WI38 (cell line): ENCODE data around the gene RAB11FIP4.

ENCODE experiments used
- H3K4me3 ChIP-seq: 2 replicates; pipeline ENCODE4 v1.5.1; 2011; ENCODE audit warnings: low read depth, mild to moderate bottlenecking, control low read depth, low read length
- TF ChIP-seq, protein P1 (sequence below): IDR thresholded peaks from 2 replicates; pipeline ENCODE4 v1.5.1; 2012; ENCODE audit warnings: low read depth, mild to moderate bottlenecking, control low read depth, low read length

The RAB11FIP4 gene

DNA sequence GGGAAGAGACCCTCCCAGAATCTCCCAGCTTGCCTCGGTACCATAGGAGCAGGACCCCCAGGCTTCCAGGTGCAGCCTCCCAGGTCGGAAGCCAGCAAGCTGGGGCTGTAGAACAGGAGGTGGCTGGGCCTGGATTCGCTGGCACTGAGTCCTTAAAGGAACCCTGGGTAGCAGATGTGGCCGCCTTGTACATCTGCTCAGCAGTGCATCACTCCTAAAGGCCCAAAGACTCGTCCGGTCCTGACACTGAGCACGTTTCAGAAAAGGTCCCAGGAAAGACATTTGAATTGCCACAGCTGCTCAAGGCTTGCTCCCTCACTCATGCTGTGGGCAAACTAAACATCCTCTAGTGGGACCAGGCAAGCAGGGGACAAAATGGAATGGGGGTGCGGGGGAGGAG, 172.8 kb downstream of the RAB11FIP4 start:
- H3K4me3 ChIP-seq: no peak overlapping the region
- TF ChIP-seq, protein P1, sequence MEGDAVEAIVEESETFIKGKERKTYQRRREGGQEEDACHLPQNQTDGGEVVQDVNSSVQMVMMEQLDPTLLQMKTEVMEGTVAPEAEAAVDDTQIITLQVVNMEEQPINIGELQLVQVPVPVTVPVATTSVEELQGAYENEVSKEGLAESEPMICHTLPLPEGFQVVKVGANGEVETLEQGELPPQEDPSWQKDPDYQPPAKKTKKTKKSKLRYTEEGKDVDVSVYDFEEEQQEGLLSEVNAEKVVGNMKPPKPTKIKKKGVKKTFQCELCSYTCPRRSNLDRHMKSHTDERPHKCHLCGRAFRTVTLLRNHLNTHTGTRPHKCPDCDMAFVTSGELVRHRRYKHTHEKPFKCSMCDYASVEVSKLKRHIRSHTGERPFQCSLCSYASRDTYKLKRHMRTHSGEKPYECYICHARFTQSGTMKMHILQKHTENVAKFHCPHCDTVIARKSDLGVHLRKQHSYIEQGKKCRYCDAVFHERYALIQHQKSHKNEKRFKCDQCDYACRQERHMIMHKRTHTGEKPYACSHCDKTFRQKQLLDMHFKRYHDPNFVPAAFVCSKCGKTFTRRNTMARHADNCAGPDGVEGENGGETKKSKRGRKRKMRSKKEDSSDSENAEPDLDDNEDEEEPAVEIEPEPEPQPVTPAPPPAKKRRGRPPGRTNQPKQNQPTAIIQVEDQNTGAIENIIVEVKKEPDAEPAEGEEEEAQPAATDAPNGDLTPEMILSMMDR: no peak

DNA sequence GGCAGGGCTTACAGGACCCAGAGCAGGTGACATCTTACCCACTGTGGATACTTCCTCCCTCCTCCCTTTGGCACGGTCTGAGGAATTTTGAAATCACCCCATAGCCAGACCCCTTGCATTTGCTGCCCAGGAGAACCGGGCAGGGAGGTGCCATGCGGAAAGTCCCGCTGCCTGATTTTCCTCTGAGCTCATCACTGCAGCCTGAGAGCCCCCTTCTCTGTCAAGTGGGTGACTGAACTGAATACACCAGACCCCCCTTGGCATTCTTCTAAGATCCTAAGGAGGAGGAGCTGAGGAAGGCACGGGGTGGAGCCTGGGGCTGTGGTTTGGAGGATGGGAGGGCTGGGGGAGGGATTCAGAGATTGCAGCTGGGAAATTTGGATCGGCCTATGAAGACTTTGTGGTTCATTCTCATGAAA, 173.4 kb downstream of the RAB11FIP4 start:
- H3K4me3 ChIP-seq: no peak overlapping the region
- TF ChIP-seq, protein P1: no peak

DNA sequence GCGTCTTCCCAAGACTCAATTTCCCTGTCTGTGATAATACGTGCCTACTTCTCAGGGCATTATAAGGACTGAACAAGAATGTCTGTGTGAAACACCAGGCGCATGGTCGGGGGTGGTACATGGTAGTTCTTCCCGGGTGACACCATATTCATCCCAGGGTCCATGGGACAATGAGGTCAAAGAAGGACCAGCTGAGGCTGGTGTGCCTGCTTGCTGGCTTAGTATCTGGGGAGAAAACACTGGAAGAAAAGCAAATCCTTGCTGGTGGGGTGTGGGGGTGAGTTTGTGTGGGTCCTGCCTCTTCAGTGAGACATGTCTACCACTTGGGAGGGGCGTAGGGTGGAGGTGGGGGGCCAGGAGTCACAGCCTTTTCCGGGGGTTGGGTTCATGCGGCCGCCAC, 174.2 kb downstream of the RAB11FIP4 start:
- H3K4me3 ChIP-seq: no peak overlapping the region
- TF ChIP-seq, protein P1: no peak

DNA sequence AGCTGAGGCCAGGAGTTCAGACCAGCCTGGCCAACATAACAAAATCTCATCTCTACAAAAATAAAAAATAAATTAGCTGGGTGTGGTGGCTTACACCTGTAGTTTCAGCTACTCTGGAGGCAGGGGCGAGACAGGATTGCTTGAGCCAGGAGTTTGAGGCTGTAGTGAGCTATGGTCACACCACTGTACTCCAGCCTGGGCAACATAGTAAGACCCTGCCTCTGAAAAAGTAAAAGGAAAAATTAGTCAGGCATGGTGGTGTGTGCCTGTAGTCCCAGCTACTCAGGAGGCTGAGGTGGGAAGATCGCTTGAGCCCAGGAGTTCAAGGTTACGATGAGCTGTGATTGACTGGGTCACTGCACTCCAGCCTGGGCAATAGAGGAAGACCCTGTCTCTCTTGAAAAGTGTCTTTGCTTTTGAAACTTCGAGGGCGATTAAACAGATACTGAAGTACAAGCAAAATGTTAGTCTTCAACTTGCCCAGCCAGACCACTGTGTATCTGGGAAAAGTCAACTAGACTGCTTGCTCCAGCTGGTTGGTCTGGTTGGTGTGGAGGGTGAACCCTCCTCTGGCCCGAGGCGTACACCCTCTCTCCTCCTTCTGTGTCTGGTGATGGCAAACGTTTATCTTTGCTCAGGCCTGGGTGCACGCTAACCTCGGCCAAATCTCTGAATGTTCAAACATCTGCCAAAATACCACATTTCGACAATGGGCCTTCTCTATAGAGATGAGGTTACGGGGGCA, 174.9 kb downstream of the RAB11FIP4 start:
- no peak overlapping the region for H3K4me3 ChIP-seq
- TF ChIP-seq, protein P1: no peak

DNA sequence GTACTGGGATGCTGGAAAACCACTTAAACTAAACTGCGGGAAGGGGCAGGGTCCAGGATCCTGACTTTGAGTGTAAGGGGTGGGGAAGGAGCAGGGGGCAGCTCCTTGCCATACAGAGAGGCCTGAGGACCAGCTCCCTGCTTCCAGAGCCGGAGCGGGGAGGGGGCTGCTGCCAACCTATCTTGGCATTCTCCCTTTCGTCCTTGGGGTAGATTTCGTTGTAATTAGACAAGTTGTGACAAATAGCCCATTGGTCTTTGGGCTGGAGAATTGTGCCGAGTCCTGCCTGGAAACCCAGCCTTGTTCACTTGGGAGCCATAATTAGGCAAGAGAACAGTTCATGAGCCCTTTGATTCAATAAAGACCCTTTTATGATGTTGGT, 175.5 kb downstream of the RAB11FIP4 start:
- TF ChIP-seq, protein P1: no peak
- no peak overlapping the region for H3K4me3 ChIP-seq

DNA sequence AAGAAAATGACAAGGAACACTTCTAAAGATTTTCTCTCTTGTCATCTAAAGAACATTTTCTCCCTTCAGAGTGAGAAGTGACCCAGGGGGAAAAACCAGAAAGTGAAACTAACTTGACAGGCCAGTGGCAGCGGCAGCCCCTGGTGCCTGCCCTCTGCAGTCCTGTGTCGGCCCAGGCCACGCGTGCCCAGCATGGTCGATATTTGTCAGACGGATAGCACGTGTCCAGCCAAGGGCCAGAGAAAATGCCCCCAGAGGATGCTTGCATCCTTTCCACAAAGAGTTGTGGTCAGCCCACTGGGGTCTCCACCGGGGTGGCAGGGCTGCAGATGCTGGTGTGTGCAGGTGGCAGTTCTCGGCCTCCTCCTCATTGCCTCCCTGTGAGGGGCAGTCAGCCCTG, 176.6 kb downstream of the RAB11FIP4 start:
- H3K4me3 ChIP-seq: no peak overlapping the region
- TF ChIP-seq, protein P1: no peak

DNA sequence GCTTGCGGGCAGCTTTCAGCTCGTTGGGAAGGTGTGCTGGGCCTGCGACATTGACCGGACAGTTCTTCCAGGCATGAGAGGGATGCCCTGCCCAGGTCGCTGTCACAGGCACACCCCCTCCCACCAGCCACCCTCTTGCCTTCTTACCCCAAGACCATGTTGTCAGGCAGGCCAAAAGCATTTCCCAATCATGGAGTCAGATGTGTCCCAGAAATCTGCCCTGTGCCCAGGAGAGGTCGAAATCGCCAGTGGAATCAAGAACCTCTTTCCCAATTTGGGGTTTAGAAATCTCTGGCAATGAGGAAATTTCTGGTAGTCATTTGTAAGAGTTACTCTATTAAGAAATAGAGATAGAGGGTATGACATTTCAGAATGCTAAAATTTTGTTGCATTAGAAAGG, 177.1 kb downstream of the RAB11FIP4 start:
- TF ChIP-seq, protein P1: no peak

More for the DNA sequence above, 177.1 kb downstream of the RAB11FIP4 start:
- no peak overlapping the region for H3K4me3 ChIP-seq
